K562 (cell line): Measurements from ENCODE around the gene COX19. TPM values are rescaled to one million over a fixed set of nuclear protein-coding genes. Genes with fewer than 3 reads are reported as not detected.

ENCODE experiments used
- ATAC-seq: fragments of 200-7000 bp; cut with Tn5 transposase; 3 replicates; pipeline ENCODE4 v1.9.1; 2020; ENCODE audit warnings: moderate library complexity
- BruUV-seq: library from RNA; stranded (reverse); fragments of 400-500 nt; replicated peaks from 2 replicates; lab custom pipeline; 2021; lab: Mats Ljungman, UMichigan
- CTCF ChIA-PET: fragments of 300-600 bp; formaldehyde crosslinking; extraction: SDS; loops from one replicate; lab custom pipeline; 2021; ENCODE audit warnings: low intra/inter-chr PET ratio; lab: Yijun Ruan, JAX
- POLR2A ChIA-PET: fragments of 300-600, 350-650 bp; sonication (Branson Sonifier 250); formaldehyde crosslinking; extraction: SDS; loops from one replicate; lab custom pipeline; 2021; ENCODE audit warnings: antibody characterized with exemption, inconsistent platforms; lab: Yijun Ruan, JAX
- DNase-seq, 4 experiments: peaks; one replicate each; pipeline versions ENCODE4 v3.0.0 to v3.0.0-alpha.2; 2011 to 2018; ENCODE audit warnings: low spot score in 3 of 4, mixed read lengths in 3 of 4; ENCODE audit errors: extremely low read depth in 1 of 4
- FAIRE-seq: peaks from 2 replicates; lab custom pipeline; 2011; peaks lifted over from hg19 to GRCh38; lab: Jason Lieb, UNC
- H2AFZ ChIP-seq: 2 replicates; pipeline ENCODE4 v1.6.0; 2011; ENCODE audit warnings: low read depth, low read length, control low read depth, inconsistent platforms
- H3K27ac ChIP-seq: fragments of 200-600 bp; 3 replicates; pipeline ENCODE4 v1.8.0; 2011; ENCODE audit warnings: low read depth, mild to moderate bottlenecking, control low read depth, inconsistent platforms, low read length, moderate library complexity, mixed read lengths; ENCODE audit errors: extremely low read depth
- H3K27me3 ChIP-seq, 2 experiments: fragments of 300-600 bp in 1 of 2; 2 replicates in 1 of 2; 3 replicates in 1 of 2; pipeline versions ENCODE4 v1.6.0 to v1.8.0; 2011; ENCODE audit warnings: inconsistent platforms in 2 of 2, low read length in 2 of 2, mild to moderate bottlenecking in 1 of 2, mixed read lengths in 1 of 2, moderate library complexity in 1 of 2; ENCODE audit not compliant: control insufficient read depth in 2 of 2, insufficient read depth in 2 of 2
- H3K36me3 ChIP-seq: fragments of 300-600 bp; 3 replicates; pipeline ENCODE4 v1.8.0; 2011; ENCODE audit warnings: mild to moderate bottlenecking, low read length, inconsistent platforms; ENCODE audit not compliant: control insufficient read depth, insufficient read depth
- H3K4me1 ChIP-seq, 2 experiments: fragments of 200-600 bp in 1 of 2; replicated peaks in 1 of 2; 2 replicates in 1 of 2; 3 replicates in 1 of 2; pipeline versions ENCODE4 v1.5.1 to v1.8.0; 2011; ENCODE audit warnings: inconsistent platforms in 2 of 2, low read length in 2 of 2, mild to moderate bottlenecking in 1 of 2, mixed read lengths in 1 of 2, moderate library complexity in 1 of 2; ENCODE audit not compliant: control insufficient read depth in 2 of 2, insufficient read depth in 2 of 2
- H3K4me2 ChIP-seq: 2 replicates; pipeline ENCODE4 v1.6.1; 2011; ENCODE audit warnings: low read length, control low read depth, inconsistent platforms, mixed read lengths; ENCODE audit not compliant: insufficient read depth
- H3K4me3 ChIP-seq: fragments of 200-600 bp; sonication (generic), shearing (Covaris generic); 2 replicates; pipeline ENCODE4 v1.5.1; 2016; ENCODE audit warnings: control low read depth, inconsistent platforms
- H3K79me2 ChIP-seq: fragments of 200-600 bp; 3 replicates; pipeline ENCODE4 v1.8.0; 2011; ENCODE audit warnings: low read length, inconsistent platforms; ENCODE audit not compliant: control insufficient read depth, insufficient read depth
- H3K9ac ChIP-seq, 2 experiments: 2 replicates each; pipeline versions ENCODE4 v1.6.0 to v1.6.1; 2011; ENCODE audit warnings: low read depth in 2 of 2, low read length in 2 of 2, control low read depth in 1 of 2, inconsistent platforms in 1 of 2, mild to moderate bottlenecking in 1 of 2, mixed read lengths in 1 of 2; ENCODE audit not compliant: insufficient read depth in 1 of 2
- H3K9me1 ChIP-seq: one replicate; pipeline ENCODE4 v1.6.0; 2011; ENCODE audit warnings: inconsistent platforms, mild to moderate bottlenecking, low read length, moderate library complexity; ENCODE audit not compliant: control insufficient read depth, insufficient read depth
- H3K9me3 ChIP-seq: replicated peaks from 2 replicates; pipeline ENCODE4 v1.5.1; 2011; ENCODE audit warnings: low read depth, low read length, inconsistent platforms; ENCODE audit not compliant: control insufficient read depth, insufficient read depth
- H4K20me1 ChIP-seq: replicated peaks from 2 replicates; pipeline ENCODE4 v1.6.1; 2011; ENCODE audit warnings: low read length, inconsistent platforms, mixed read lengths; ENCODE audit not compliant: control insufficient read depth, insufficient read depth
- CHAMP1 ChIP-seq: fragments of 450-650 bp; IDR thresholded peaks from 2 replicates; pipeline ENCODE4 v1.6.1; 2016; ENCODE audit warnings: mild to moderate bottlenecking
- POLR2G ChIP-seq: fragments of 200-400 bp; formaldehyde crosslinking; IDR thresholded peaks from 2 replicates; pipeline ENCODE4 v1.6.1; 2017; ENCODE audit warnings: low read depth, mild to moderate bottlenecking, antibody characterized with exemption, low read length, moderate library complexity
- ZNF146 ChIP-seq: IDR thresholded peaks from one replicate; pipeline ENCODE4 v1.6.1; 2018; ENCODE audit warnings: missing compliant biosample characterization; ENCODE audit not compliant: unreplicated experiment
- WGBS: fragments of 100-300 bp; shearing (Covaris generic); methylation state at CpG from one replicate; pipeline ENCODE4 v1.1.6; 2016; ENCODE audit warnings: low coverage, mixed read lengths; ENCODE audit not compliant: insufficient coverage; ENCODE audit errors: missing lambda C conversion rate; 5-methylcytosine and 5-hydroxymethylcytosine counted together
- in situ Hi-C: fragments of 300-500 bp; cut with MboI; formaldehyde crosslinking; loops from 4 replicates; pipeline ENCODE4 v1.15.0; 2018; ENCODE audit warnings: inconsistent platforms, mixed read lengths
- intact Hi-C: fragments of 100-400 bp; cut with micrococcal nuclease; formaldehyde crosslinking; loops from 2 replicates; pipeline ENCODE4 v1.14.2; 2022
- polyA plus RNA-seq, 8 experiments: library from polyadenylated mRNA; depleted of rRNA in 4 of 8; stranded (reverse) in 5 of 8; unstranded in 3 of 8; fragments of >200 nt; fragmentation: Nextera tagmentation in 2 of 8; fragmentation: Illumina TruSeq in 1 of 8; extraction: Ambion mirVana in 2 of 8; extraction: Trizol in 1 of 8; gene quantifications; 2 replicates each; pipeline versions ENCODE4 v1.2.1 to v1.2.3, GENCODE V29; 2011 to 2014; ENCODE audit warnings: inconsistent platforms in 1 of 8, missing spikeins in 1 of 8
- total RNA-seq, 7 experiments: library from RNA; depleted of rRNA in 6 of 7; stranded (reverse); fragments of >200 nt in 6 of 7; fragmentation: Illumina TruSeq in 2 of 7; extraction: Trizol in 2 of 7; gene quantifications; 2 replicates each; pipeline versions ENCODE4 v1.2.1 to v1.2.3, GENCODE V29; 2011 to 2021; ENCODE audit warnings: low replicate concordance in 1 of 7

Gene COX19
- total and polyA plus RNA-seq, 9 of the 15 experiments (the other 6 are each of a cell fraction or from before 2014, with no cell fraction given), result 5.2 to 10.5 (median 7.9) TPM

GRCh38 chr7:1012004-1012715 is 36.8 kb upstream of the COX19 start:
- peaks cover 0 to 81% of the 10 kb centered on the region in 2 experiments; a peak in 2 of 5 replicates for H3K4me1 ChIP-seq
- H3K4me2 ChIP-seq, result no peak overlapping the region
- H3K9me3 ChIP-seq, result no peaks in the 10 kb centered on the region
- no peak for DNase-seq
- CTCF ChIA-PET, result no interaction called here
- H3K27me3 ChIP-seq, result no peaks in the 10 kb centered on the region
- POLR2A ChIA-PET, result interaction anchor here (0.6 to 1.2 kb wide), 5 partner anchors 15 to 252 kb away, joined by 3 to 7 read pairs (median 3); no protein-coding TSS in a partner anchor
- H3K36me3 ChIP-seq, result peaks cover 18% of the 10 kb centered on the region; the same call in 2 of the 3 replicates
- BruUV-seq, result no TSS peak
- H4K20me1 ChIP-seq, result peaks cover 7% of the 10 kb centered on the region
- no peak overlapping the region for H3K27ac ChIP-seq
- in situ Hi-C loops (no loop called here), intact Hi-C loops (no loop called here)
- H3K79me2 ChIP-seq, result peaks cover 24% of the 10 kb centered on the region
- no peak overlapping the region for H3K4me3 ChIP-seq
- no peak for ATAC-seq
- H3K9me1 ChIP-seq, result no peaks in the 10 kb centered on the region
- 92% methylated on average over 25 of the region's 32 CpGs for WGBS
- no peak overlapping the region for H2AFZ ChIP-seq
- H3K9ac ChIP-seq, result peak overlapping the region in 1 of 2 experiments; percentile 52; a peak in 1 of 4 replicates
- TF ChIP-seq ZNF146 (CRISPR knock-in tag), result no peak
- peak; percentile 22; the same call in 1 of the 2 replicates for TF ChIP-seq POLR2G
- no peak for TF ChIP-seq CHAMP1
- FAIRE-seq, result no peak
